T-helper 1 cell (primary cell): Measurements from ENCODE around the gene GEMIN5.
"Not testable (repeated sequence)": the region's sequence is repeated elsewhere in the genome, so short reads cannot be mapped to it uniquely, and the experiment has no call there.

Experiments used
- DNase-seq, 5 donors: peaks; one replicate each; pipeline ENCODE4 v3.0.0-alpha.2; 2012 to 2020
- total RNA-seq, 4 donors: gene quantifications; one replicate each; lab custom pipeline; 2026; lab: John Stamatoyannopoulos, UW

Gene GEMIN5
- 14.8 to 33.2 (median 27.7) reads per million in 4 donors for total RNA-seq

- peak; percentile 59 to 90 (median 76) for DNase-seq
These were observed at the start of gene GEMIN5 for GRCh38 chr5:154937718-154938466. GEMIN5 (minus strand) TSS chr5:154938211; CDS start chr5:154938133, 78 bp downstream.

- no peak for DNase-seq
These were observed 48.1 kb upstream of the GEMIN5 start for GRCh38 chr5:154986151-154986550.

DNA sequence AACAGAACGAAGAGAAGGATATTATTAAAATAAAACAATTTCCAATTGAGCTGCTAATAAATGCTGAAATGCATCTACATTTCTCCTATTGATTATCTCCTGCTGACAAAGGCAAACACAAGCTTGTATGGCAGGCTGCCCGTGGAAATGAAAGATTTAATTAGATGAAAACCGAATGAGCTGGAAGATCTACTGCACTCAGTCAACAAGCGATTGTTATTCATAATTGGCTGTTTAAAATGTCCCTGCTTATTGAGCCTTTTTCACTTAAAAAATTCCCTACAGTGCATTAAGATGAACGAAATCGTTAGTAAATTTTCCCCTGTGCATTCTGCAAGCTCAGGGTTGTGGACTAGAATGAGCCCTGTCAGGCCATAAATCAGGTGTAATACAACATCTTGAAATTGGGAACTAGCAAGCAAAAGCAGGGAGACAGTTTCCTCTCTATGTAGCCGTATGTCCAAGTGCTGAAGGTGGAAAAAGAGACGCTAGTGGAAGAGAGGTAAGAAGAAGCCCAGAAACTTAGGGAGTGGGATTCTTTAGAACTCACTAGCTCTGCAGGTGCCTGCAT lies 47.0 kb upstream of the GEMIN5 start:
- DNase-seq = no peak

- DNase-seq = not testable (repeated sequence)
These were observed 40.3 kb upstream of the GEMIN5 start for GRCh38 chr5:154978294-154978693.

GRCh38 chr5:154977409-154977808 lies 39.4 kb upstream of the GEMIN5 start:
- no peak for DNase-seq

- DNase-seq = not testable (repeated sequence)
These were observed 38.1 kb upstream of the GEMIN5 start for GRCh38 chr5:154976082-154976481.

DNA sequence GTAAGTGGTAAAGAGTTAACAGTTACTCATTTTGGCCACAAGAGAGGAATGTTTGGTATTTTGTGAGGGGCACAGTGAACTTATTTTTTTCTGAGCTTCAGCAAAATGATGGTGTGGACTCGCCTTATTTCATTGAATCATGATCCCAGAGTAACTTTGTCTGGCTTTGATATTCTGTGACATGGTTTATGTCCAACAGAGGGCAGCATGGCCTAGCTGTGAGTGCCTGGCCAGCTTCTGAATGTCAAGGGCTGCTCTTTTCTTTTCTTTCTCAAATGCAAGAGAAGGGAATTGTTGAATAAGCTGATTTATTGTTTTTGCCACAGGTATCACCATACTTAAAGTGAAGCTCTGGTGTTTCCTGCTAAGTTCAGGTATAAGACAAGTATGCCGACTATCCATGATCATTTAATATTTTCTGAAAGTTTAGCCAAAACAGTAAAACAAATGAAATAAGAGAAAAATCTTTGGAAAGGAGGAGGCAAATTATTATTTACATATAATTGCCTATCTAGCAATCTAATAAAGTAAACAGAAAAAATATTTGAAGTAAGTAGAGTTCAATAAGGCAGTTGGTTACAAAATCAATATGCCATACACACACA lies 34.6 kb upstream of the GEMIN5 start:
- DNase-seq = peak in 1 of 5 donors; percentile 4

- no peak for DNase-seq
These were observed 33.5 kb upstream of the GEMIN5 start for GRCh38 chr5:154971501-154971900.

DNA sequence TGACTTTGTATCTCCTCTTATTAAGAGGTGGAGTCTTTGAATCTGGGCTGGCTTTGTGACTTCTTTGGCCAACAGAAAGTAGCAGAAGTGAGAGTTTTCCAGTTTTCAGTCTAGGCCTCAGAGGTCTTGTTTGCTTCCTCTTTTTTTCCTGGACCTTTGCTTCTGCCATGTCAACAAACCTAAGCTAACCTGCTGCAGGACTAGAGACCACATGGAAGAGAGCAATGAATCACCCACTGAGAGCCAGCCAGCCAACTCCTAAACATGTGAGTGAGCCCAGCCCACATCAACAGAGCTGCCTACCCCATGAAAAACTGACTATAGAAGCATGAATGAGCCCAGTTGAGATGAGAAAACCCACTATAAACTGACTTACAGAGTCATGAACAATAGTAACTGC lies 32.7 kb upstream of the GEMIN5 start:
- no peak for DNase-seq

DNA sequence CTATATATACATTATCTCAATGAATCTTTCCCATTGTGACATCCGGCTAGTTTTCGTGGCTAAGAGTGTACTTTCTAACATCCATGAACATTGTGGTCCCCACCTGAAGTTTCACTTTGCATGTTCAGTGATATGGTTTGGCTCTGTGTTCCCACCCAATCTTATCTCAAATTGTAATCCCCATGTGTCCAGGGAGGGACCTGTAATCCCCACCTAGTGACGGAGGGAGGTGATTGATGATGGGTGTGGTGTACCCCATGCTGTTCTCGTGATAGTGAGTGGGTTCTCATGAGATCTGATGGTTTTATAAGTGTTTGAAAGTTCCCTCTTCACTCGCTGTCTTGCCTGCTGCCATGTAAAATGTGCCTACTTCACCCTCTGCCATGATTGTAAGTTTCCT lies 30.9 kb upstream of the GEMIN5 start:
- DNase-seq = no peak

DNA sequence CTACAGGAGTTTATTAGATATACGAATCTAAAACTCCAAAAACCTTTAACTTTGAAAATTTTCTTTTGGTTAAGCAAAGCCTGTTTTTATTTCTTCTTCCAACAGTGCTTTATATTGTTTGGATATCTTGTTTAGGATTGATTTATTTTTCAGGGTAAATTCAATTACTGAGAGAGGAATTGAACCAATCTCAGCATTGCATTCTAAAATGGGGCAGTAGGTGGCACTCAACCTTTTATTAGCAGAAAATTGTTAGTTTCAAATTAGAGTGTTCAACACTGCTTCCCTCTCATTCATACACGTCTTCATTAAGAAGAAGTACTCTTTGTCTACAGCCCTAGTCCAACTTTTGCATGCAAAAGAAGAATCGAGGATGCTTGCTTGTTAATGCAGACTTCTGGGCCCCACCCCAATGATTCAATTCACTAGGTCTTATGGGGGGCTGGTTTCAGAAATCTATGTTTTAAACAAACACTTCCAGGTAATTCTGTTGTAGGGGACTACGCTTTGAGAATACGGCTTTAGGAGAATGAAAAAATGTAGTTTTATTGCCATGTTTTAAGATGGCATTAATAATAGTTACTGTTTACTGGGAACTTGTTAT lies 29.5 kb upstream of the GEMIN5 start:
- no peak for DNase-seq

- DNase-seq = no peak
These were observed 28.9 kb upstream of the GEMIN5 start for GRCh38 chr5:154966874-154967273.

DNA sequence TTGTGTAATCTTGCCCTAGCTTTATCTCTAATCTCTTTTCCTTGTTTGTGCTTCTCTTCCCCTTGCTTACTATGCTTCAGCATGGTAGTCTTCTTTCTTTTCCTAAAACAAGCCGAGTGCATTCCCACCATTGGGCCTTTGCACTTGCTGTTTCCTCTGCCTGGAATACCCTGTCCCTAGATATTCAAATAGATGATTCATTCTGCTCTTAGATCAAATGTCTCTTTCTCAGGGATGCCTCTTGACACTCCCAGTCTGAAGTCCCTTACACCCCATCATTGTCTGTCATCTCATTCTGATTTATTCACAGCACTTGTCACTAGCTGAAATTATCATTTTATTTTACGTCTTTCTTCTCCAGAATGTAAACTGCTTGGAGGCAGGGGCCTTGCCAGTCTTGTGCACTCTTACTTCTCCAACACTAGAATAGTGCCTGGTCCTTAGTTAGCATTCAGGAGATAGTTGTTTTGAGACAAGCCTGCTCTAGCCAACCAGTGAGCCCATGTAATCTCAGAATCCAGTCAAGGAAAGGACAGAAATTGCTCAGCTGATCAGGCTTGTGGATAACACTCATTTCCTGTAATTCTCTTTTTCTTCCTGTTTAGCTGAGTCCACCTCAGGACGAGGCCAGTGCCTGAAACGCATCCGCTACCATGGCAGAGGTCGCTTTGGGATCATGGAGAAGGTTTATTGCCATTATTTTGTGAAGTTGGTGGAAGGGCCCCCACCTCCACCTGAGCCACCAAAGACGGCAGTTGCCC lies 28.2 kb upstream of the GEMIN5 start:
- DNase-seq = no peak

GRCh38 chr5:154962494-154962893 lies 24.5 kb upstream of the GEMIN5 start:
- DNase-seq = no peak

GRCh38 chr5:154956712-154957111 lies 18.7 kb upstream of the GEMIN5 start:
- no peak for DNase-seq

DNA sequence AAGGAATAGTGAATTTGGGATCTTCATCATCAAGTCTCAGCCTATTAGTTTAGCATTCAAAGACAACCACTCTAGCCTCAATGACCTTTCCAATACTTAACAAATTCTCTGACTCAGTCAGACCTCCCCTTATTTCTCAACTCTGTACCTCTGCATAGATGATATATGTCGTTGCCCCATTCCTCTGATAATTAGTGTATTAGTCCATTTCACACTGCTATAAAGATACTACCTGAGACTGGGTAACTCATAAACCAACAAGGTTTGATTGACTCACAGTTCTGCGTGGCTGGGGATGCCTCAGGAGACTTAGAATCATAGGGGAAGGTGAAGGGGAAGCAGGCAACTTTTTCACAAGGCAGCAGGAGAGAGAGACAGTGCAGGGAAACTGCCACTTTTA lies 11.8 kb upstream of the GEMIN5 start:
- DNase-seq = no peak

- no peak for DNase-seq
These were observed 10.3 kb upstream of the GEMIN5 start for GRCh38 chr5:154948313-154948712.

DNA sequence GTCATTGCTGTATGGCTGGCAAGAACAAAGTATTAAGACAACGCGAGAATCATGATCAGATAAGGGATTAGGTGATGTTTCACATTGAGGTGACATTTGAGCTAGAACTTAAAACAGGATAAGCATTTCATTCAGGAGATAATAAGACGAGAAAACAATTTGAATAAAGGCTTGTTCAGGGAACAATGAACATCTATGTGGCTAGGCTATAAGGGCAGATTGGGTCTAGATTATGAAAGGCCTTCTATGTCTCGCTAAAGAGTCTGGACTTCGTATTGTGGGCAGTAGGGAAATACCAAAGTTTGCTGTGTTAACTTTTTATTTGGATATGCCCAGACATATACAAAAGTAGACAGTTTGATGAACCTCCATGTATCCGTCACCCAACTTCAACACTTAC lies 9.8 kb upstream of the GEMIN5 start:
- DNase-seq = no peak

DNA sequence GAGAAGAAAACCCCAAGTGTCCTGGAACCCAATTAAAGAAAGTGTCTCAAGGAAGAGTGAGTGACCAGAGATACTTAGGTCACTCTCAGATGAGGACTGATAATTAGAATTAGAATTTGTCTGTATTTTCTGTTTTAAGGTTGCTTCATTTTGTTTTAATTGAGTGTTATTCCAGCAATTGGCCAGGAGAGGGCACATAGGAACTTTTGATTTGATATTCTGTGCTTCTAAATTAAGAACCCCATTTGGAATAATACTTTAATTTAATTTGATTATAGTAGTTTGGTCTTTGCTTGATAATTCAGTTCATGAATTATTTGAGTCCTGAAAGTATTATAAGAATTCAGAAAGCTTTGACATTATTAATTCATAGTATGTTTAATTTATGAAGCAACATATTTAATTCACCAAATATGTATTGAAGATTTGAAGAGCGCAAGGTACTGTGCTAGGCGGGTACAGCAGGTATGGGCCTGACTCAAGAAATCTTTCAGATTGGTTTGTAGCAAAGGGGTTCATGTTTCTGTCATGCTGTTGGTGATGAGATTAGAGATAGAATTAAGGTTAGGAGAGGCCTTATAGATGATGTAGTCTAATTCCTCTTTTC lies 7.8 kb upstream of the GEMIN5 start:
- no peak for DNase-seq

- DNase-seq = no peak
These were observed 6.7 kb upstream of the GEMIN5 start for GRCh38 chr5:154944716-154945115.

- DNase-seq = no peak
These were observed 5.5 kb upstream of the GEMIN5 start for GRCh38 chr5:154943527-154943926.
